Measurements from ENCODE around the gene RXRG.

RXRG gene

DNA sequence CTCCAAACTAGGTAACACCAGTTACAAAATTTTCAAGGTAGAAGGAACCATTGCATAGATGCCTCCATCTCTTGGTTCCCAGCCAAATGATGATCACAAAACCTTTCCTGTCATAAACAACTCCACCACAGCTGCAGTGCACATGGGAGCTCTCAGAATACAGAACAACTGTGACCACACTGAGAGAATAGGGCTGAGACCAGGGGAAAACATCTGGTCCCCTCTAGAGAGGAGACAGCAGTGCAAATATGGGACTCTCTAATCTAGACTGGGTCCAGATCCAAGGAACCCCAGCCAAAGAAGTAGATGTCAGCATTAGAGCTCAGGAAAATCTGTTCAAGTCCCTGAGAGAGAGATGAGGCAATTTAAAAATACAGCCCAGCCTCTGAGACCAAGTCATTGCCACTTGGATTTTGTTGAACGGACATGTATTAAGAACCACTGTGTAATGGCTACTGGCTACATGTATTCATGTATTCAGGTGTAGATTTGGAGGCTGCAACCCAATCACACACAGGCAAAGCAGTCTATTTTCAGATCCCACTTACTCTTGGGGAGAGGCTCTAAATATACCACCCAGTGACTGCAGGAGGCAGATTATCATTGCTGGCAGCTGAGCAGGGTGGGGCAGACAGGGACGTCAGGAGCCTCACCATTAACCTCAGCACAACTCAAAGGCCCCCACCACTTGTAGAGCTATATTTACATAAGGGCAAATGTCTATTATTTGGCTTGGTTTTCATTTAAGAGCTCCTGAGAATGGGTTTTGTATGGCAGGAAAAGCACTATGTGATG is 7.6 kb upstream of the RXRG start:
- TF ChIP-seq, protein P1, sequence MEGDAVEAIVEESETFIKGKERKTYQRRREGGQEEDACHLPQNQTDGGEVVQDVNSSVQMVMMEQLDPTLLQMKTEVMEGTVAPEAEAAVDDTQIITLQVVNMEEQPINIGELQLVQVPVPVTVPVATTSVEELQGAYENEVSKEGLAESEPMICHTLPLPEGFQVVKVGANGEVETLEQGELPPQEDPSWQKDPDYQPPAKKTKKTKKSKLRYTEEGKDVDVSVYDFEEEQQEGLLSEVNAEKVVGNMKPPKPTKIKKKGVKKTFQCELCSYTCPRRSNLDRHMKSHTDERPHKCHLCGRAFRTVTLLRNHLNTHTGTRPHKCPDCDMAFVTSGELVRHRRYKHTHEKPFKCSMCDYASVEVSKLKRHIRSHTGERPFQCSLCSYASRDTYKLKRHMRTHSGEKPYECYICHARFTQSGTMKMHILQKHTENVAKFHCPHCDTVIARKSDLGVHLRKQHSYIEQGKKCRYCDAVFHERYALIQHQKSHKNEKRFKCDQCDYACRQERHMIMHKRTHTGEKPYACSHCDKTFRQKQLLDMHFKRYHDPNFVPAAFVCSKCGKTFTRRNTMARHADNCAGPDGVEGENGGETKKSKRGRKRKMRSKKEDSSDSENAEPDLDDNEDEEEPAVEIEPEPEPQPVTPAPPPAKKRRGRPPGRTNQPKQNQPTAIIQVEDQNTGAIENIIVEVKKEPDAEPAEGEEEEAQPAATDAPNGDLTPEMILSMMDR (conservative IDR thresholded peaks at IDR 0.05; ENCODE audit: low read depth, low read length) = no peak
- DNase-seq (ENCODE audit: low read depth) = no peak
- no peak overlapping the region for H3K4me3 ChIP-seq (ENCODE audit: low read depth, low read length)

DNA sequence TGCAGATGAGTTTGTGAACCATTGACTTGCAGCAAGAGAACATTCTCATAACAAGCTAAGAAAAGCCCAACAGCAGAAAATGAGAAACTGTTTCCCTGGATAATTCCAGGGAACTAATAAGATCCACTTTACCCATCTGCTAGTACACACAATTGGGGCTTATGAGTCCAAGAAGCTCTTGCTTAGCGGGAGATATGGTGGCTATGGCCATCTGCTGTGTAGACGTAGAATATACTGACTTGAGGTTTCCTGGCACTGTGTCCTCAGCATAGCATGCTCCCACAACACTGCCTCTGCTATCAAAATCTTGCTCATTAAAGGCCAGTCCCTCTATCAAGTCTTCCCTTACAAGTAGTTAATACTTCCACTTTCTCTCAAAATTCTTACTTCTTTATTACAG is 6.8 kb upstream of the RXRG start:
- H3K4me3 ChIP-seq (ENCODE audit: low read depth, low read length) = no peak overlapping the region
- no peak for DNase-seq (ENCODE audit: low read depth)
- TF ChIP-seq, protein P1 (conservative IDR thresholded peaks at IDR 0.05; ENCODE audit: low read depth, low read length) = no peak

DNA sequence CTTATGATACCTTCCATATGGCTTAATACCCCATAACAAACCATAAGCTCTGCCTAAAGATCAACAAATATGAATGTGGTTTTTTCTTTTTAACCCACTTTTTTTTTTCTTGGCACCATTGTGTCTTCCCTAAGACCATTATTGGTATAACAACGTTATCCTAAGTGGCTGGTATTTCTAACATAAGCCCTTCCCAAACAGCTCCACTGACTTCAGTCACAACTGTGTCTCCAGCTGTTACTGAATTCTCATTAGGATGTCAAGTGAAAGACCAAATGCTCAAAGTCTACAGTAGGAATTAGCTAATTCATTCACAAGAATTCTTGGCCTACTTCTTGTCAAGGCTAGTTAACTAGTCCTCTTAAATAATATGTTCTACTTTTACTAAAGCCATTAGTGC is 4.2 kb upstream of the RXRG start:
- H3K4me3 ChIP-seq (ENCODE audit: low read depth, low read length) = no peak overlapping the region
- no peak for DNase-seq (ENCODE audit: low read depth)
- TF ChIP-seq, protein P1 (conservative IDR thresholded peaks at IDR 0.05; ENCODE audit: low read depth, low read length) = no peak

DNA sequence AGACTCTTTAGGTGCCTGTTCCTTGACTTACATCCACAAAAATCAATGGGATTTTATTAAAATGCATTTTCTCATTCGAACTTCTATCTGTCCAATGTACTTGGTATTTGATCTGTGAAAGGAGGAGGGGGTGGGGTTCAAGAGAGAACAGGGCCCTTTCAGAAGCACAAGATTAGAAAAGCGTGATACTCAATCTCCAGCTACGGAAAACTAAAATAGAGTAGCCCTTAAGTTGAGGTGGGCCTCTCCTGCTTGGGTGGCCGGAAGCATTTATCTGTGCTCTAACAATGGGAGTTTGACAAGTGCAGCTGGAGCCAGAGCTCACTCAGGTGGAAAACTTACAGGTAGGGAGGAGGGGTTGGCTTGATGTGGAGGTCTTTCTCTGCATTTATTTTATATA is 462 bp upstream of the RXRG start:
- TF ChIP-seq, protein P1 (conservative IDR thresholded peaks at IDR 0.05; ENCODE audit: low read depth, low read length) = no peak
- DNase-seq (ENCODE audit: low read depth) = no peak
- no peak overlapping the region for H3K4me3 ChIP-seq (ENCODE audit: low read depth, low read length)

DNA sequence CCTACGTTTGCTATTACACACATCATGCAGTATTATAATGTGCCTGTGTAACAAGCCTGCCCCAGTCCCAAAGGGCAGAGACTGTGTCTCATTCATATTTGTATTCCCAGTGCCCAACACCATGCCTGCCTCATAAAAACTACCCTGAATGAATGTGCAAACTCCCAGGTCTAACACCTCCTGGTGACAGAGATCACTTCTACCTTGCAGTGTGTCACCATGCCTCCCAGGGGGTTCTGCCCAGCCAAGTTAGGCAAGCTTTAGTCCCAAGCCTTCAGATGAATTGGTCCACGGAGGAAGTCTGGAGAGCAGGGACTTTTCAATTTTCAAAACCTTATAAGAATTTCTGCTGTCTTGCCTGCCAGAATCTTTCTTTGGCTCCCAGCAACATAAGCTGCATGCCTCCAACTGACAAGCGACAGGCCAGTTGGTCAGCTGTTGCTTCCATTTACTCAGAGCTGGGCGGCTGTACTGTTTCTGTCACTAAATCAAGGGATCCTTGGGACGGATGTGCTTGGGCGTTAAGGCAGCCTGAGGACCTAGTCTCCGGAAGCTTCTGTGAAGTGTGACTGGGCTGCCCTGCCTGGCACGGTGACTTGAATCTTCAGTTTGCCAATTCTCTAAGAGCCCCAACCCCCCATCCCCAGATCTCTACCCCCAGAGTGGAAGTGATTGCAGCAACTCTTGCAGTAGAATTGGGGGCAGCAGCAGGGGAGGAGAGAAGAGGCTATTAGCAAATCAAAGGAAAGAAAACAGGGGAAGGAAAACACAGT is 1.2 kb downstream of the RXRG start:
- DNase-seq (ENCODE audit: low read depth) = no peak
- H3K4me3 ChIP-seq (ENCODE audit: low read depth, low read length) = no peak overlapping the region
- TF ChIP-seq, protein P1 (conservative IDR thresholded peaks at IDR 0.05; ENCODE audit: low read depth, low read length) = no peak

DNA sequence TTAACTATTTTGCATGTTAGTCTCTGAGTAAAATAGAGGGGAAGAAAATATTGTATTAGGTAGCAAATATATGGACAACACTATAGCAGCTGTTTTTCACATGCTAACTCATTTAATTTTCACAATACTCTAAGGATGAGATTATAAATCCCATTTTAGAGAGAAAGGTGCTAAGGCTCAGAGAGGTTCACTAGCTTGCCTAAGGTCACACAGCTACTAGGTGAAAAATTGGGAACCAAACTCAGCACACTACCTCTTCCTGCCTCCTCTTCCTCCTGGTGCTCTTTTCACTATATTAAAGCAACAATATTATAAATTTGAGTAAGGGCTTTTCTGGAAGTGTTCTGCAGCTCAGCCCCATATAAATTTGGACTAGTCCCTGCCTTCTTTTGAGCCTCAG is 2.3 kb downstream of the RXRG start:
- H3K4me3 ChIP-seq (ENCODE audit: low read depth, low read length) = no peak overlapping the region
- no peak for DNase-seq (ENCODE audit: low read depth)
- TF ChIP-seq, protein P1 (conservative IDR thresholded peaks at IDR 0.05; ENCODE audit: low read depth, low read length) = no peak
